ENCODE results near the gene SMS. TPM values are rescaled to one million over a fixed set of nuclear protein-coding genes. Genes with fewer than 3 reads are reported as not detected.

SMS gene
- total RNA-seq, 1 donor from 2014 or later, result 53.4 TPM

DNA sequence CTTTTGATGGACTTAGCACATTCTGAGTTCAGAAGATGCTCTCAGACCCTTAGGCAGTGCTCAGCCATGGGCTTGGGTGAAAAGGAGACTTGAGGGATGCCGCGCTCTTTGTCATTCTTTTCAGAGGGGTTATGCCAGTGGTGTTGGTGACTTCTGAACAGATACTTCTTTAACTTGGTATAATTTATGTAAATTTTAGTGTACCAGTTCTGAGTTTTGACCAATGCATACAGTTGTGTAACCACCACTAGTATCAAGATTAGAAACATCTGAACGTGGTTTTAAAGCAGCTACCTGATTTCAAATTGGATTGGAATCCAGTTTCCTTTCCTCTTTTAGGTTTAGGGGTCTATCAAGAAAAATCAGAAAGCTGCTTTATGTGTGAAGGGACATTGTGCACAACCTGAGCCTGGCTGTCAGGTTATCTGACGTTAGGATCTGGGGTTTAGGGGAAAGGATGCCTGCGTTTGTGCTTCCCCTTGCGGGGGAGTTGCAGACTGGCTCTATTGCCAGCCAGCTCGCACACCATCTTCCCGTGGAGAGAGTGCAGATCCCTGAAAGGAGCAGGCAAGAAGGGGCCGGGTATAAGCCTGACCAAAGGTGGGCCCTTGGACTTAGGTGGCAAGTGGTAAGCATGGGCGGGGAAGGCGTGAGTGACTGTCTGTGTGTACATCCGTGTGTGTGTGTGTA is 19.0 kb downstream of the SMS start:
- Histone ChIP-seq H3K4me3 (no peak overlapping the region), H3K27me3 (no peaks in the 10 kb centered on the region), H3K4me1 (peaks cover 15% of the 10 kb centered on the region), H3K36me3 (no peaks in the 10 kb centered on the region), H3K9me3 (no peaks in the 10 kb centered on the region), H3K27ac (no peak overlapping the region)
- no peak for ATAC-seq
- intact Hi-C loops (cut with DNase I), result no loop called here
- DNase-seq, result no peak
- TF ChIP-seq, protein P1, sequence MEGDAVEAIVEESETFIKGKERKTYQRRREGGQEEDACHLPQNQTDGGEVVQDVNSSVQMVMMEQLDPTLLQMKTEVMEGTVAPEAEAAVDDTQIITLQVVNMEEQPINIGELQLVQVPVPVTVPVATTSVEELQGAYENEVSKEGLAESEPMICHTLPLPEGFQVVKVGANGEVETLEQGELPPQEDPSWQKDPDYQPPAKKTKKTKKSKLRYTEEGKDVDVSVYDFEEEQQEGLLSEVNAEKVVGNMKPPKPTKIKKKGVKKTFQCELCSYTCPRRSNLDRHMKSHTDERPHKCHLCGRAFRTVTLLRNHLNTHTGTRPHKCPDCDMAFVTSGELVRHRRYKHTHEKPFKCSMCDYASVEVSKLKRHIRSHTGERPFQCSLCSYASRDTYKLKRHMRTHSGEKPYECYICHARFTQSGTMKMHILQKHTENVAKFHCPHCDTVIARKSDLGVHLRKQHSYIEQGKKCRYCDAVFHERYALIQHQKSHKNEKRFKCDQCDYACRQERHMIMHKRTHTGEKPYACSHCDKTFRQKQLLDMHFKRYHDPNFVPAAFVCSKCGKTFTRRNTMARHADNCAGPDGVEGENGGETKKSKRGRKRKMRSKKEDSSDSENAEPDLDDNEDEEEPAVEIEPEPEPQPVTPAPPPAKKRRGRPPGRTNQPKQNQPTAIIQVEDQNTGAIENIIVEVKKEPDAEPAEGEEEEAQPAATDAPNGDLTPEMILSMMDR (IDR thresholded peaks at IDR 0.05), result no peak

DNA sequence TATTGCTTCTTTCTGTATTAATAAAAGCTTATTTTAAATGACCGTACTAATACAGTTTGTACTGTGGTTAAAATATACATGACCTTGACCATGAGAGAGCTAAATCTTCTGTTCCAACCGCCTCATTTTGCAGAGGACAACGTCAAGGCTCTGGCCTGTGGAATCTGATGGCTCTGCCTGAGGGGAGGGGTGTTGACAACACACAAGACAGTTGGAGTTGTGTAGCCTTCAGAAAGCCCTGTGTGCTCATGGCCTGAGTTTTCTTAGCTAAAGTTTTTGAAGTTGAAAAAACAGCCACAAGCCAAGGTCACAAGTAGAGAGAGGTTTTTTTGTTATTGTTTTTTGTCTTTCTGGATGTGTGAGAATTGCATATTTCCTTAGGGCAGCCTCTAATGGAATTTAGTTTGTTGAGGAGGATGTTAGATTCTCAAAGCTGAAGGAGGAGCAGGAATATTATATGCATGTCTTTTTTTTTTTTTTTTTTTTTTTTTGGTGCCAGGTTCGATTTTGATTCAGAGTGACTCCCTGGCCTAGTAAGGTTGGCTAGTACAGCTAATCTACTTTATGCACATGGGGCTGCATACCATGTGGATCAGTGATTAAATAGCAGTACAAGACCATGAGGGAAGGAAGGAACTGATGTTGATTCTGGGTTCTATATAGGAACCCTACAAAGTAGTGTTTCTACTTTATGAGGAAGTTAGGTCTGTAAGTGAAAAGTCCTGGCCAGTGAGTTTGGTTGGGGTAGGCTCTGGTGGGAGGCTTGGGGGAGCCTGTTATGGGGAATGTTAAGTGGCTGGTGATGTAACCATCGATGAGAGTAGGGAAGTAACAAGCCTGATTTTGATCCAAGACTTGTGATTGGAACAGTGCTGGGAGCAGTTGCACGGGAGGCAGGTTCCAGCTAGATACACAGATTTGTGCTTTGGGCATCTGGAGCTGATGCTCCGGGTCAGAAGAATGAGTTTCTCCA is 20.3 kb downstream of the SMS start:
- no peak overlapping the region for H3K27ac ChIP-seq
- TF ChIP-seq, protein P1 (IDR thresholded peaks at IDR 0.05), result no peak
- intact Hi-C loops (cut with DNase I), result no loop called here
- ATAC-seq (no peak), DNase-seq (no peak)
- no peaks in the 10 kb centered on the region for H3K9me3 ChIP-seq
- no peak overlapping the region for H3K4me3 ChIP-seq
- peaks cover 15% of the 10 kb centered on the region for H3K4me1 ChIP-seq
- H3K36me3 ChIP-seq, result no peaks in the 10 kb centered on the region
- H3K27me3 ChIP-seq, result no peaks in the 10 kb centered on the region

DNA sequence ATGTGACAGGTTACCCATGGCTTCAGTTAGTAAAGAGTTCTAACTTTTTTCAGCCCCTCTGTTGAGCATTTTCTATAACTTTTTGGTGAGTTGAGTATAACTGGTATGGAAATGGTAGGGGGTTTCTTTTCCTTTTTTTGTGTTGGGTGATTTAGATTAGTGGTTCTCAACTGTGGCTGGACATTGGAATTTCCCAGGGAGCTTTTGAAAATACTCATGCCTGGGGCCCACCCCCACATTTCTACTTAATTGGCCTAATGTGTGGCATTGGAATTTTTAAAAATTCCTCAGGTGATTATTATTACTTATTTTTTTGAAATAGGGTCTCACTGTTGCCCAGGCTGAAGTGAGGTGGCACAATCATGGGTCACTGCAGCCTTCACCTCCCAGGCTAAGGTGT is 21.9 kb downstream of the SMS start:
- Histone ChIP-seq H3K27ac (no peak overlapping the region), H3K27me3 (no peaks in the 10 kb centered on the region), H3K9me3 (no peaks in the 10 kb centered on the region), H3K36me3 (no peaks in the 10 kb centered on the region), H3K4me1 (peaks cover 15% of the 10 kb centered on the region), H3K4me3 (no peak overlapping the region)
- TF ChIP-seq, protein P1 (IDR thresholded peaks at IDR 0.05), result no peak
- intact Hi-C loops (cut with DNase I), result no loop called here
- DNase-seq (no peak), ATAC-seq (no peak)

DNA sequence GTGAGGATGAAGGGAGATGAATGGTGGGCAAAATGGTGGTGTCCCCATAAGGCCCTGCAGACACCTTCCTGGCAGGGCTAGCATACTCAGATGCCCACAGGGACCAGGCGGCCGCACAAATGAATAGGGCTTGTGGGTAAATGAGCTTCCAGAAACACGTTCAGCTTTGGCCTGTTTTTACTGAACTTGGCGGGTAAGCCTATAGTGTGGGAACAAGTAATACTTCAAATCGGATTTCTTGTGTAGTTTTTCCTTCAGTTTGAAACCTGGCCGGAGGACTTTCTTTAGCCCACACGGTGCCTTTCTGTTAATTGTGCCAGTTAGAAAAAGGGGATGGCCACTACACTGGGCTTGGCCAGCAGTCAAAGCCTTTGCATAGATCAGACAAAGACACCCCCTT is 22.8 kb downstream of the SMS start:
- DNase-seq, result no peak
- intact Hi-C loops (cut with DNase I), result no loop called here
- ATAC-seq, result no peak
- Histone ChIP-seq H3K4me1 (peaks cover 15% of the 10 kb centered on the region), H3K9me3 (no peaks in the 10 kb centered on the region), H3K4me3 (no peak overlapping the region), H3K36me3 (no peaks in the 10 kb centered on the region), H3K27me3 (no peaks in the 10 kb centered on the region), H3K27ac (no peak overlapping the region)
- TF ChIP-seq, protein P1 (IDR thresholded peaks at IDR 0.05), result no peak

DNA sequence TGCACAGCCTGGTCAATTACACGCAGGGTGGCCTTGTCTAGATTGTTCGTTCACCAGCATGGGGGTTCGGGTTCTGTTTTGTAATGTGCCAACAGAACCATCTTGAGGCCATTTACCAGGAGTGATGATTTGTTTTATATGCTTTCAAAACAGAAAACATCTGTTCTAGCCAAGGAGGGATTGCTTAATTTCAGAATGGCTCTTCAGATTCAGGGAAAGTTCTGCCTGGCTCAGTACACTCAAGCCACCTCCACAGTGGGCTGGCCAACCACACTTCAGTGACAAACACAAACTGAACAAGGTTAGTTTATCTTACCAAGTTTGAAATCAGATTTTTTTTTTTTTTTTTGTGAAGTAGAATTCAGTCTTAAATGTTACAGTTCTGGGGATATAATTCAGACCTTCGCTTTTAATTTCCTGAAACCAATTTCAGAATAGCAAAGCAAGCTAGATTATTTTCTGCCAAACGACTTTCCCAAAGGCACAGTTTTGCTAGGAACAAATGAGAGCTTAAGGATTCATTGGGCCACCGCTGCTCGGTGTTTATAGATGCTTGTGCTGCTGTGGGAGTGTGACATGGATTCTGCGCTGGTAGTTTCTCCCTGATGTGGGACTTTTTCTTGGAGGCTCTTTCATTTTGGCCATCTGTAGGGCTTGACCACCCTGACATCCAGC is 23.4 kb downstream of the SMS start:
- DNase-seq, result no peak
- TF ChIP-seq, protein P1 (IDR thresholded peaks at IDR 0.05), result no peak
- Histone ChIP-seq H3K4me3 (no peak overlapping the region), H3K9me3 (no peaks in the 10 kb centered on the region), H3K36me3 (no peaks in the 10 kb centered on the region), H3K27ac (peak overlapping the region; percentile 36), H3K4me1 (peaks cover 15% of the 10 kb centered on the region), H3K27me3 (no peaks in the 10 kb centered on the region)
- ATAC-seq, result peak; percentile 69
- intact Hi-C loops (cut with DNase I), result no loop called here

Data from upper lobe of right lung (tissue), 1 donor.